Peyer's patch (tissue), 4 donors: ENCODE data around the gene PEX7. TPM values are rescaled to one million over a fixed set of nuclear protein-coding genes. Genes with fewer than 3 reads are reported as not detected.

ENCODE experiments used
- DNase-seq, 3 donors: peaks; one replicate each; pipeline ENCODE4 v3.0.0-alpha.2; 2017 to 2019
- H3K27ac ChIP-seq, 4 donors: fragments of 200-600 bp; sonication (generic); one replicate each; pipeline ENCODE4 v1.5.1; 2016 to 2019
- H3K27me3 ChIP-seq, 2 donors: fragments of 200-600 bp; sonication (generic); one replicate each; pipeline ENCODE4 v1.5.1; 2019
- H3K36me3 ChIP-seq, 3 donors: fragments of 200-600 bp; sonication (generic); one replicate each; pipeline ENCODE4 v1.5.1; 2016 to 2019
- H3K4me1 ChIP-seq, 4 donors: fragments of 200-600 bp; sonication (generic); one replicate each; pipeline ENCODE4 v1.5.1; 2016 to 2019
- H3K4me3 ChIP-seq, 4 donors: fragments of 200-600 bp; sonication (generic); 1 replicate in 3 of 4; 2 replicates in 1 of 4; pipeline ENCODE4 v1.5.1; 2016 to 2019; ENCODE audit warnings: mild to moderate bottlenecking in 1 of 4
- H3K9me3 ChIP-seq, 4 donors: fragments of 200-600 bp; sonication (generic); one replicate each; pipeline ENCODE4 v1.5.1; 2016 to 2019; ENCODE audit warnings: mild to moderate bottlenecking in 1 of 4
- CTCF ChIP-seq, 6 experiments: fragments of 450-650 bp in 4 of 6; fragments of 200-600 bp in 2 of 6; sonication (generic) in 1 of 6; IDR thresholded peaks; one replicate each; pipeline ENCODE4 v1.5.1; 2017 to 2019; ENCODE audit warnings: antibody characterized with exemption in 6 of 6, mild to moderate bottlenecking in 3 of 6, moderate library complexity in 1 of 6
- POLR2A ChIP-seq, 2 donors: fragments of 450-650 bp; IDR thresholded peaks; one replicate each; pipeline ENCODE4 v1.5.1; 2017; ENCODE audit warnings: antibody characterized with exemption in 2 of 2, mild to moderate bottlenecking in 2 of 2, moderate library complexity in 2 of 2
- total RNA-seq, 4 donors: library from RNA; depleted of rRNA; stranded (reverse); fragments of >200 nt; gene quantifications; one replicate each; pipeline ENCODE4 v1.1.0, GENCODE V29; 2016

The PEX7 gene
- total RNA-seq, 4 donors from 2014 or later = 3.0 to 7.1 (median 6.3) TPM

GRCh38 chr6:136783021-136783420, 39.4 kb upstream of the PEX7 start:
- Histone ChIP-seq H3K4me3 (no peak overlapping the region), H3K36me3 (no peaks in the 10 kb centered on the region), H3K9me3 (no peaks in the 10 kb centered on the region), H3K27ac (no peak overlapping the region), H3K27me3 (no peaks in the 10 kb centered on the region), H3K4me1 (peaks cover 6 to 50% (median 15%) of the 10 kb centered on the region in 4 donors)
- TF ChIP-seq CTCF (IDR thresholded peaks at IDR 0.05) (no peak), POLR2A (IDR thresholded peaks at IDR 0.05) (no peak)
- no peak for DNase-seq

- Histone ChIP-seq H3K27me3 (no peaks in the 10 kb centered on the region), H3K36me3 (no peaks in the 10 kb centered on the region), H3K4me3 (peak overlapping the region in 2 of 4 donors; percentile 2 to 12), H3K9me3 (no peaks in the 10 kb centered on the region), H3K4me1 (peaks cover 6 to 56% (median 15%) of the 10 kb centered on the region in 4 donors), H3K27ac (peak overlapping the region; percentile 0 to 59 (median 12))
- peak in 2 of 3 donors; percentile 70 to 76 for DNase-seq
- TF ChIP-seq POLR2A (IDR thresholded peaks at IDR 0.05) (no peak), CTCF (IDR thresholded peaks at IDR 0.05) (peak in 5 of 6 experiments; percentile 8 to 30 (median 12))
Measured at GRCh38 chr6:136783495-136784270, 38.7 kb upstream of the PEX7 start.

GRCh38 chr6:136784271-136784664, 38.1 kb upstream of the PEX7 start:
- H3K9me3 ChIP-seq = no peaks in the 10 kb centered on the region
- H3K27me3 ChIP-seq = no peaks in the 10 kb centered on the region
- no peak for TF ChIP-seq POLR2A (IDR thresholded peaks at IDR 0.05)
- TF ChIP-seq CTCF (IDR thresholded peaks at IDR 0.05) = no peak
- H3K27ac ChIP-seq = peak overlapping the region; percentile 0 to 59 (median 12)
- H3K4me3 ChIP-seq = peak overlapping the region in 2 of 4 donors; percentile 2 to 12
- H3K36me3 ChIP-seq = no peaks in the 10 kb centered on the region
- H3K4me1 ChIP-seq = peaks cover 6 to 62% (median 15%) of the 10 kb centered on the region in 4 donors
- no peak for DNase-seq

GRCh38 chr6:136784910-136785746, 37.3 kb upstream of the PEX7 start:
- peak overlapping the region in 3 of 4 donors; percentile 6 to 59 (median 53) for H3K27ac ChIP-seq
- H3K36me3 ChIP-seq = no peaks in the 10 kb centered on the region
- no peaks in the 10 kb centered on the region for H3K27me3 ChIP-seq
- H3K4me3 ChIP-seq = peak overlapping the region in 2 of 4 donors; percentile 18 to 19
- H3K9me3 ChIP-seq = no peaks in the 10 kb centered on the region
- peak in 2 of 3 donors; percentile 82 to 86 for DNase-seq
- H3K4me1 ChIP-seq = peaks cover 6 to 60% (median 15%) of the 10 kb centered on the region in 4 donors
- no peak for TF ChIP-seq POLR2A (IDR thresholded peaks at IDR 0.05)

- TF ChIP-seq CTCF (IDR thresholded peaks at IDR 0.05) (no peak), POLR2A (IDR thresholded peaks at IDR 0.05) (no peak)
- Histone ChIP-seq H3K4me1 (peaks cover 6 to 55% (median 15%) of the 10 kb centered on the region in 4 donors), H3K9me3 (no peaks in the 10 kb centered on the region), H3K4me3 (no peak overlapping the region), H3K27me3 (no peaks in the 10 kb centered on the region), H3K27ac (peak overlapping the region in 3 of 4 donors; percentile 52 to 98 (median 79)), H3K36me3 (no peaks in the 10 kb centered on the region)
- DNase-seq = no peak
Measured at GRCh38 chr6:136786658-136787057, 35.7 kb upstream of the PEX7 start.

GRCh38 chr6:136787726-136788068, 34.7 kb upstream of the PEX7 start:
- TF ChIP-seq POLR2A (IDR thresholded peaks at IDR 0.05) (no peak), CTCF (IDR thresholded peaks at IDR 0.05) (no peak)
- Histone ChIP-seq H3K4me3 (no peak overlapping the region), H3K27me3 (no peaks in the 10 kb centered on the region), H3K27ac (peak overlapping the region; percentile 52 to 98 (median 86)), H3K4me1 (peaks cover 6 to 48% (median 13%) of the 10 kb centered on the region in 4 donors), H3K36me3 (no peaks in the 10 kb centered on the region), H3K9me3 (no peaks in the 10 kb centered on the region)
- DNase-seq = no peak
